DMS153 (cell line): Measurements from ENCODE around the gene ARFGAP2.
A peak's percentile ranks its signal among the peaks of the same experiment; 100 is the strongest.

ENCODE experiments used
- DNase-seq: peaks from one replicate; lab custom pipeline; 2025; lab: John Stamatoyannopoulos, UW

Gene ARFGAP2

DNA sequence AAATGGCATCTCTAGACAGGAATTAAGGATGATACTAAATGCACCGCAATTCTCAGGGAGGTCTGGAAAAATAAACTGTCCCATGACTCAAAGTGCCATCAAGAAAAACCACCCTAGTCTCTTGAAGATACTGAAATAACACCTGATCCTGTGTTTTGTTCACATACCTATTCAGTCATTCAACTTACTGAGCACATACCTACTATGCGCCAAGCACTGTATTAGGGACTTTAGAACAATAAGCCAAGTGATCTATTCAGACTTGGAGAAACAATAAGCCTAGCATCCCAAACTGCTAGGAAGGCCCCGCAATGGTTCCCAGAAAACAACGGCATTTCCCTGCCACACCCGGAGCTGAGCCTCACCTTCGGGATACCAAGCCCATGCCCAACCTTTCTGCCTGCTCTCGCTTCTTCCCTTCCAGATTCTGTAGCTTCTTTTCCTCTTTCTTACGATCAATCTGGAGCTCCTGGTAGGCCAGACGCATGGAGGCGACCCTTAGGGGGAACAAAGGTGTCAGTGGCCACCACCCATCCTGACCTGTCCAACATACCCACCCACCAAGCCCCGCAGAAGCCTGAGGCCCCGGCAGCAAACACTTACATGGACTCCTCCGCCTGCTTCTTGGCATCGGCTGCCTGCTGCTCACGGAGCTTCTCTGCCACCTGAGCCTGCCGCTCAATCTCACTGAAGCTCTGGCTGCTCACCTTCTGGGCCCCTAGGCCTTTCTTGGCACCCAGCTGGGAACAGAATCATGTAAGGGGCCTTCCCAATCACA, 5.4 kb downstream of the ARFGAP2 start:
- DNase-seq: no peak

DNA sequence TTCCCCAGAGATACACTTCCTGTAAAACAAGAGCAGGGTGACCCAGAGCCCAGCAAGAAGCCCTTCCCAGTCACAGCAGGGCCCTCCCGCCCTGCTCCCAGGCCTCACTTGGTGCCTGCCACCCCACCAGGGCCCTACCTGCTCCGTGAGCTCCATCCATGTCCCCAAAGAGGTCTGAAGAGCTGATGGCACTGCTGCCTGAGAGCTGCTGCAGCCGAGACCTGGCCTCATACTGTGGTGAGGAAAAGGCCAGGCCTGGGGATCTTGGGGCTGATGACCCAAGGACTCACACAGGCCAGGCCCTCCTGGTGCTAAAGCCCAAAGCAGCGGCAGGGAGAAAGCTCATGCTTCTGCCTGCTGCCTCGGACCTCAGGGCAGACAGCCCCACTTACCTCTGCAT, 10.3 kb downstream of the ARFGAP2 start:
- no peak for DNase-seq

DNA sequence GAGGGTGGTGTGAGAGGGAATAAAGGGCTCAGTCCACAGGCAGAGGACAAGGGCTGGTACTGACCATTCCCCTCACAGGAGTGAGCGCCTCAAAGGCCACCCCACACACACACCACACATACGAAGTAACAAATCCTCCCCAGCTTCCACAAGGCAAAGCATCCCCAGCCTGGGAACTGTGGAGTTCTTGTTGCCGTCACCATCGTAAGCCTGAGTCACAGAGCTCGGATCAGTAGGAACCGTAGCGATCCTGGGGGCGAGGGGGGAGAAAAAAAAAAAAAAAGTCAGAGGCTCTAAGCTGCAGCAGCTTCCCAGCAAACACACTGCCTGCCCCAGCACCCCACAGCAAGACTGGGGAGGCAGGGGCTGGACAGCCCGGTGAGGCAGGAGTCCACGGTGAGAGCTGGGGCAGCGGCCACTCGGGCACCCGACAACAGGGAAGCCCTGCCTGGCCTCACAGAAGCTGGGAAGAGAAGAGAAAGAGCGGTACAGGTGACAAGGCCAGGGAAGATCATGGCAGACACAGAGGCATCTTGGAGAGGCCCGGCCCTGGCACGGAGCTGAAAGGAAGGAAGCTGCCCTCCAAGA, 11.3 kb downstream of the ARFGAP2 start:
- no peak for DNase-seq

DNA sequence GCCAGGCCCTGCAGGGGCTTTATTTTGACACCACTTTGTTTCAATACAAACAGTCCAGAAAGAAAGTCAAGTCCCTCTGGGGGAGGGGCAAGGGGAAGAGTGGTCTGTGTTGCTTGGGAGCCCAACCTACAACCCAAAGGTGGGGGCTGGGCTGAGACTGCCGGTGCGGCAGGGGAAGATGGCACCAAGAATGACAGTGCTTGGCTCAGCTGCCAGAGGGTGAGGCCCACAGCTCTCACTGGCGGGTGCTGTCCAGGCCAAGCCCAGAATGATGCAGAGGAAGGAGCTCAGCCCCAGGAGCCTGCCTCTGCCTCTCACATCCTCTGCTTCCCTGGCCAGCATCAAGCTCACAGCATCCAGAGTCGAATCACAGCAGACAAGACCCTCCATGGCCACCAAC, 12.4 kb downstream of the ARFGAP2 start:
- DNase-seq: no peak

DNA sequence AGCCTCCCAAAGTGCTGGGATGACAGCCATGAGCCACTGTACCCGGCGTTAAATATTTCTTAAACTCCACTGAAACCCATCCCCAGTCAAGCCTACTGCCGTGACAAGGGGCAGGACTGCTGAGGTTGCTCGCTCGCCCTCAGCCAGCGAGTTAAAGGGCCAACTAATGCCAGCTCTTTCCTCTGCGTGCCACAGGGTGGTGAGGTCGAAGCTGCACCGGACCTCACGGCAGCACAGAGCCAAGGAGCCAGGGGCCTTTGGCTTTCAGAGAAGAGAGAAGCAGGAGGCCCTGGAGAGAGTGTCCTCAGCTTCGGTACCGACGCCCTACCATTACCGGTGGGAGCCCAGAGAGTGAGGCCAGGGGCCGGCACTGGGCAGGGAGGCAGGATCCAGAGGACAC, 12.8 kb downstream of the ARFGAP2 start:
- DNase-seq: no peak

DNA sequence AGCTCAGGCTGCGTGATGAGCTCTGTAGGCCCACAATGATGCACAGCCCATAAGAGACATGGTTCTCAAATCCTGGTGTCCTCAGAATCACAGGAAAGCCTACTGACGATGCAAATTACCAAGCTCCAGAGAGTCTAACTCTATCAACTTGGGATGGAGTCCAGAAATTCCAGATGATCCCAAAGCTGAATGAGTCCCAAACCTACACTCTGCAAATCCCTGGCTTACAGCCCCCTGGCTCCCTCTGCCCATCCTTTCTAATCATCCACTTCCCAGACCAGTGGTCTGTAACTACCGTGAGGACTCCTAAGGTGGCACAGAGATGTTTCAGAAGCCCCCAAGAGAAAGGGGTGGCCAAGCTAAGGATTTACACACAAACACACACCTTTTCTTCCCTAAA, 13.5 kb downstream of the ARFGAP2 start:
- DNase-seq: no peak

DNA sequence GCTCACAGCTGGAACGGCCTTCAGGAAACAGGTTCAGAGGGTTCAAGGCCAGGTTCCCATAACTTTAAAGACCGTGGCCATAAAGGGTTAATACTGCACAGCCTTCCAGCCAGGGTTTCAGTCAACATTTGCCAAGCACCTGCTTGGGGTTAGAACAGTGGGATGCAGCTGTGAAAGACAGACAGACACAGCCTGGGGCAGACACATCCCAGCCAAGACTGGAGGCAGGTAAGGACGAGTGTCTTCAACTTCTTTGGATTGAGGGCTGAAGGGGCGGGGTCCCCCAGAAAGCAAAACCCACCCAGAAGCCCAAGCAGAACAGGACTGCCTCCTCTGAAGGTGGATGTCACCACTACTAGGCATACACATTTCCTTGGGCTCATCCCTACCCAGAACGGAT, 14.3 kb downstream of the ARFGAP2 start:
- DNase-seq: no peak

DNA sequence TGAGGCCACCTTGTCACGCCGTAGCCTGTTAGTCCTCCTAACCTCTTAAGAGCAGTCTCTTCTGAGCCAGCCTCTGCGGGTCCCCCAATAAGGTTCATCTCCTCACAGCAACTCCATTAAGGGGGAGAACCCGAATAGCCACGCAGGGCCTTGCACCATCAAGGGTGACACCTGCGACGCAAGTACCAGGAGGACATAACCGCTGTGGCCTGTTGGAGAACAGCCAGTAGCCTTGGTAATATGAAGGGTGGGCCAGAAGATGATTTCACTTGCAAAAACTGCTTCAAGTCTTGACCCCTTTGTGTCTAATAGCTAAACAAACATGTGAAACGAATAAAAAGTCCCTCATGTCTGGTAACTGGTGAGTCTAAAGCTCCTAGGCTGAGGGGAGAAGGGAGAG, 14.8 kb downstream of the ARFGAP2 start:
- DNase-seq: no peak

DNA sequence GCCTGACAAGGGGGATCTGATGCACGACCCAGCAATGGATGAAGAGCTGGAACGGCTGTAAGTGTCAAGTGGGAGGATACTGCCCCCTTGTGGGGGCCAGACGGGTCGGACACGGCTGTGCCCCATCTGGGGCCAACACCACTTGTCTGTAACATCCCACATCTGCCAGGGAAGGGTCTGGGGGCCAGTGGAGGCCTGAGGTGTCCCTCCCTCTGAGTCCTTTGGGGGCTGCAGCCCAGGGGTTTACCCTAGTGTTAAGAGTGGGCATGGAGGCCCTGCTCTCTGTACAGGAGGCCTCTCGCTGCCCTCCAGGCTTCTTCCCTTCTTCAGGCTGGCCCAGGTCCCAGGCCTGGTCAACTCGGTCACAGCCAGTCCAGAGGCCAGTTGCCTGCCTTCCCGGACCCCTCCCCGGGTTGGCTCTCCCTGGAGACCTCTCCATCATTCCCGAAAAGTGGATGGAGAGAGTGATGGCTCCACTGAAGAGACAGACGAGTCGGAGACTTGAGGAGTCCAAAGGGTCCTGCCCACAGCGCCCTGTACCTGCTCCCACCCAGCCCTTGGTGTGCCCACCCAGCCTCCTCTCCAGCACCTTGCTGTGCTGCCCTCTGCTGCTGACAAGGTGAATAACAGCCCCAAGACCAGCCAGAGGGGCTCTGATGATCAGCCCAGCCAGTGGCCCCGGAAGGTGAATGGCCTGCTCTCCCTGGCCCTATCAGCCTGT, 15.4 kb downstream of the ARFGAP2 start:
- DNase-seq: peak; percentile 48

DNA sequence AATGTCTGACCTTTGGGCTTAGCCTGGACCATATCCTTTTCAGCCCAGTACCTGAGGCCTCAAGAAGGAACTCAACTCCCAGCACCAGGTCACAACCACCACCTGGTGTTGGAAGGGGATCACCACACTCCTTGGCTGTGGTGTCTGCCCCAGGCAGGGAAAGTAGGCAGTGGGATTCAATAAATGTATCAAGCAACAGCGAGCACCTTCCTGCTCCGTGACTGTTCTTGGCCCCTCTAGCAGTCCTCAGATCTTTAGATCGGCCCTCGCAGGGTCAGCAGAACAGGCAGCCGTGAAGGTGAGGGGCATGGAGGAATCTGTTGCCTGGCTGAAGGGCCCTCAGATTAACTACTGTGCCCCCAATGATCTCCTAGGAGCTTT, 15.9 kb downstream of the ARFGAP2 start:
- DNase-seq: no peak

DNA sequence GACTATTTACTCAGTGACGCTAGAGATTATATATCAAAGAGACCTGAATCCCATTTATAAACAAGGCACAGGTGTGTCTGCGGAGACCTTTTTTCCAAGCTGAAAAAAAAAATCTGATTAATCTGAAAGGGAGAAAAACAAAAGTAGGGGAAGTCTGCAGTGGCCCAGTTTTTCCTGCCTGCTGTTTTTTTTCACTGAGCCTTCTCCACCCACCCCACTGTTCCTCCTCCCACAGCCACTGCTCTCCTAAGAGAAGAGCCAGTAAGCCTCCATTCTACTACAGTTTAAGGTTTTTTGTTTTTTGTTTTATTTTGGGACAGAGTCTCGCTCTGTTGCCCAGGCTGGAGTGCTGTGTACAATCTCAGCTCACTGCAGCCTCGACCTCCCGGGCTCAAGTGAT, 18.4 kb downstream of the ARFGAP2 start:
- DNase-seq: no peak

DNA sequence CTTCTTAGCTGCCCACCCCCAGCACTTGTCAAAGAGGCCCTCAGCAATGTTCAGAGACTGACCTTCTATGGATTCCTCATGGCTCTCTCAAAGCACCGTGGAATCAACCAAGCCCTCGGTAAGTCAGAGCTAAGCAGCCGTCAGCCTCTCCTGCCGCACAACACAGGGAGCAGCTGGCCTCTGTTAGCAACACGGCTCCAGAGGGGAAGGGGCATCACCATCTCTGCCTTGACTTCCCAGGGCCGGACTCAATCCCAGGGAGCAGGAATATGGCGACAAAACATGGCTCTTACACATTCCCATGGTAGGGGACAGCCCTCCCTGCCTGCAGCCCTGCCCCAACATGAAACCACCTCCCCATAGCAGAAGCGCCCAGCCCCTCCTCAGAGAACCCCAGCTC, 18.9 kb downstream of the ARFGAP2 start:
- no peak for DNase-seq

DNA sequence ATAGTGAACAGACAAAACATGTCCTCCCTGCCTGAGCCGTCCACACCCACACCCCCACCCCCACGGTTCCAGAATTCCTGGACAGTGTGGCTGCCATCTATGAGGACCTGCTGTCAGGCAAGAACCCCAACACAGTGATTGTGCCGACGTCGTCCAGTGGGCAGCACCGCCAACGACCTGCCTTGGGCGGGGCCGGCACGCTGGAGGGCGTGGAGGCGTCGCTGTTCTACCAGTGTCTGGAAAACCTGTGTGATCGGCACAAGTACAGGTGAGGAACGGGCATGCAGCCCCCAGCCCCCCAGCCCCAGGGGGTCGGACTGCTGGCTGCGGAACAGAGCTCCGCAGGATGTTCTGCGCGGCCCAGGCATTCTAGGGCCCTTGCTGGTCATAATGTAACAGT, 19.7 kb downstream of the ARFGAP2 start:
- no peak for DNase-seq

DNA sequence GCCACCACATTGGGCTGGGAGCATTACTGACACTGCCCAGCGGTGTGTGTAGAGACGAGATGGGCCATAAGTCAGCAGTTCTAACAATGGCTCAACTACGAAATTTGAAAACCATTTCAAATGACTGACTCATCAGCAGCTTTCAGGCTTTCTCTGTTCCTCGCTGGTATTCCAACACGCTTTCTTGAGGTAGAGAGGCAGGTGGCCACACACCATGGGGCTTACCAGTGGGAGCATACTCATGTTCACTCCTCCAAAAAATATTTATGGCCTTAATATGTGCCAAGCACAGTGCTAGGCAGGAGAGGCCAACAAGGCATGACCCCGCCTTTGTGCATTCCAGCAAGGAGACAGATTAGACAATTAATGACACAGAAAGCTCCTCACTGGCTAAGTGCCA, 20.3 kb downstream of the ARFGAP2 start:
- no peak for DNase-seq

DNA sequence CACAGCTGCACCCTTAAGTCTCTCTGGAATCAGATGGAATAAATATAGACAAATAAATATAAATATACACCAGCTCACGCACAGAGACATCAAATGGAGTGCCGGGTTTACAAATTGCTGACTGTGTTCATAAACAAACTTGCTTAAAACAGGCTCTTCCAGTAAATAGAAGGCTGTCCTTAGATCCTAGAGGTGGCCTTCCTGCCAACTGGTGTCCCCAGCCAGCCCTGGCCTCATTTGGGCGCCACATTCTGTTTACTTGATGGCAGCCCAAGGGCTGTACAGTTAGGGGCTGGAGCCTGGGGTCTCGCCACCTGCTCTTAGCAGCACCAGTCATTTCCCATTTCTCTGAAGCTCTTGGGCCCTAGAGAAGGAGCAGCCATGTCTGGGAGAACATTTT, 20.8 kb downstream of the ARFGAP2 start:
- no peak for DNase-seq

DNA sequence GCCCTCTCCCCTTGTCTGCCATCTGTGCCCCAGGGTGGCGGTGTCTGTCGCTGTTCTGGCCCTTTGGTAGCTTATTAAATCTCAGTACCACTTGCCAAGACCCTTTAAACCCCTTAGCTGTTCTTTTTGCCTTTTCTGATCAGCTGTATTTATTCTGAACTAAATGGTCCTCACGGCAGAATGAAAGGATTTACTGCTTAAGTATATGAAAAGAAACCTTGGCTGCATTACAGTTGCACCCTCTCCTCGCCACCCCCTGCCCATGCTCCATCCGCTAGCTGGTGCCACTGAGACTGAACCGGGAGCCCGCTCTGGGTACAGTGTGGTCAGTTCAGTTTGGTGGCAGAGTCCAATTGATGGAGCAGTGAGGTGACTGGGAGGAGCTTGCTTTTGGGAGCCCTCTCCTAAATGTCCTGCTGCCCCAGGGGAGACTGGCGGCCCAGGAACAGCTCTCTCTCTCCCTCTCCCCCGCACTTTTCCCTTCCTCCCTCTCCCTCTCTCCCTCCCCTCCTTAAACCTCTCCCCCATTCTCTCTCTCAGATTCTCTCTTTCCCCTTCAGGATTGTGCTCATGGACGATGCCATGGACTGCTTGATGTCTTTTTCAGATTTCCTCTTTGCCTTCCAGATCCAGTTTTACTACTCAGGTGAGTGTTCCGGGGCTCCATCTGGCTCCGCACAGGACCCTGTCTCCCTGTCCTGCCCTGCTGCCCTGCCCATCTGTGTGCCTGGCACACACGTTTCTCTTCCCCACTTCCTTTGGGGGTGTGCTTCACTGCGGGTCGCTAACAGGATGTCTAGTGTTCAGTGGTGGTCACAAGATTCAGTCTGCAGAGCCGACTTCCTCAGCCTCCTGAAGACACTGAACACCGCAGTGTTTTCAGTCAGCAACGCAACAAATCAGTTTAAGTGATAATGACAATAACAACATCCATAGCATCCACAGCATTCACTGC, 21.8 kb downstream of the ARFGAP2 start:
- DNase-seq: no peak

DNA sequence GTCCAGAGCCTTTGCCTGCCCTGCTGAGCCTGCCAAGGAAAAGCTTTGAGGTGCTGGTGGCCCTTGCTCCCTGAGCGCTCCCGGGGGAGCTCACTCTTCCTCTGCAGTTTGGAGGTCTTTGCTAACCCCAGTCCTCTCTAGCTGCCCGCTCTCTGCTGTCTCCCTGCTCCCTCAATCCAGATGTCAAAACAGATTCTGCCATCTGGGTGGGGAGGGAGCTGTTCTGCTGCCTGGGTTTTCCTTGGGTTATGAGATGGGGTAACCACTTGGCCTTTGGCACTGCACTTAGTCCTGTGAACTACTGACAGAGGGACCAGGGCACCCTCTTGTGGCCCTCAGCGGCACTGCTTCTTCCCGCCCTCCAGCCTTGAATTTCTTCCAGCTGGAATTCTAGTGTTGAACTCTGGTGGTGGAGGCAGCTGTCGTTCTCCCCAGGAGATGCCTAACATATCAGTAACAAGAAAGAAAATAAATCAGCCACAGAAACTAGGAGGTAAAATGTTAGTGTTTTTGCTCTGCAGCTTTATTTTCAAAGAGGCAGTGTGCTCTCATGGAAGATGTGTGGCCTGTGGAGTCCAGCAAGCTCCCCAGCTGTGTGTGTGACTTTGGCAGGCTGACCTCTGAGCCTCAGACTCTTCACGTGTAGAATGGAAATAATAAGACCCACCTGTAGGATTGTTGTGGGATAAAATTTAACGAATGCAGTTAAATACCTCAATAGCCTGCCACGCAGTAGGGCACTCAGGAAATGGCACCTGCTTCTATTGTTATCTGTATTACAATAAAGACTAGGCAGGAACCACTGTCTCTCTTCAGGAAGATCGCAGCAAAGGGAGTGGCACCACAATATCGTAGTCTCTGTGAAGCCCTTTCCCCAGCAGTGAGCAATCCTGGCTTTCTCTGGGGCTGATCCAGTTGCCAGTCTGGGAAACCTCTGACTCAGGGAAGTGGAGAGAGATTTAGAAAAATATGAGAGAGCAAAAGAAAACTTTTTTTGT, 23.4 kb downstream of the ARFGAP2 start:
- DNase-seq: peak; percentile 83

DNA sequence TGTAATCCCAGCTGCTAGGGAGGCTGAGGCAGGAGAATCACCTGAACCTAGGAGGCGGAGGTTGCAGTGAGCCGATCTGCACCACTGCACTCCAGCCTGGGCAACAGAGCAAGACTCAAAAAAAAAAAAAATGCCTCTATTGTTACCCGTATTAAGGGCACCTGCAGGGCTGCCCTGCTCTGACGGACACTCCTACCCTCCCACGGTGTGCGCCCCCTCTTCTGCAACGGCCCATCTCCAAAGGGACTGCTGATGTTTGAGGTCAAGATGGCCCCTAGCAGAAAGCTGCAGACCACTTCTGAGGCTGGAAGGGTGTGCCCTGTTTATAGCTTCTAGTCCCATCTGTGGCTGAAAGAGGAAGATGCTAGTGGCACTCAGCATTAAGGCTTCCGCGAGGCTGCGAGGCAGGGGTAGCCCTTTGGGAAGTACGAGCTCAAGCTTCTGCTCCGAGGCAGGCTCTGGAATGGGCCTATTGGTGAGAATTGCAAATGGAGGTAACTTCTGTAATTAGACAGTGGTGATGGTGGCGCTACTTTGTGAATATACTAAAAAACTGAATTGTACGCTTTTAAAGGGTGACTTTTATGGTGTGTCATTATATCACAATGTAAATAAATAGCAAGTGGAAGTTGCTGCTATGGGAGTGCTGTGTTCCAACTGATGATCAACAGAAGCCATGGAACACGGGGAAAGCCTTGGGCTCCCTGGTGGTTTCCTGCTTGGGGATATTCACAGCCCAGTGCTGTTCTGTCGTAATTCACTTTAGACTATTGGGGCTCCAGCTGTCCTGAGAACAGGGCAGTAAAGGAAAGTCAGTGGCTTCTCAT, 24.3 kb downstream of the ARFGAP2 start:
- peak; percentile 46 for DNase-seq

DNA sequence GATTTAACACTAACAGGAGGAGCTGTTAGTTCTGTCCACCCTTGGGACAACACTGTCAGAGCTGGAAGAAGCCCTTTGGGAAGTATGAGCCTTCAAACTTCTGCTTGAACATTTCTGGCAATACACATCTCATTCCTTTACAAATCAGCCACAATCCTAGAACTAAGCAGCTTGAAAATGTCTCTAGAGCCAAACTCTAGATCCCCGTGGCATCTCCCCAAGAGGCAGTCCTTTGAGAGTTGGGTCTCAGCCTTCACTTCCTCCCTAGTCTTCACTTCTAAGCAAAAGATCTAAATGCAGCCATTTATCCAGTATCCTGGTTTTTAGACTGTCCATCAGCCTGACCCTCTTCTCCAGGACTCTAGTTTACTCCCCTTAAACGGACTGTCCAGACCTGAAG, 26.9 kb downstream of the ARFGAP2 start:
- DNase-seq: no peak

DNA sequence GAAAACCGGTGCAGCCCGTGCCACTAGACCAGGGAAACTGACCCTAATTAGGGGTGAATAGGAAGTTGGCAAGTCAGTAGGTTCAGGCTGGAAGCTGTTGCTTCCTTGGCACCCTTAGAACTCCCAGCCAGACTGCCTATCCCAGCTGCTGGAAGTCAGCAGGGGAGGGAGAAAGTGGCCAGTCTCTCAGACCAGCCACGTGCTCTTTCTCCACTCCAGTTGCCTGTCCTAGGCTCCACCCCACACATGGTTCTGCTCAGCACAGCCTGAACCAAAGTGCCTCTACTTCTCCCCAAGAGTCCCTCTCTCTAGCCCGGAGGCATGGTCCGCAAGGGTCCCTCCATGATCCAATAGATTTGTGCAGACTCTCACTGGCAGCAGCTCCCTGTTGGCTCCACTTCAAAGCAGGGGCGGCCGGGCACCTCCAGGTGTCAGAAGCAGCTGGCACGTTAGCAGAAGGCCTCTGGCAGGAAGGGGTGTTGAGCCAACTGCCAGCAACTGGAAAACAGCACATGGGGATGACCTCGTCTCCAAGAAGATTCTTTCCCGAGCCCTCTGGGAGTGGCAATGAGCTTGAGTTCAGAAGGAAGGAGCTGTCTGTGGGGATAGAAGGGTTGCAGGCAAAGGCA, 27.7 kb downstream of the ARFGAP2 start:
- DNase-seq: peak; percentile 22
